B cell (primary cell): ENCODE data around the gene IKZF3.

Experiments used
- CTCF ChIP-seq: fragments of 200-600 bp; IDR thresholded peaks from one replicate; pipeline ENCODE4 v1.8.0; 2022; ENCODE audit warnings: antibody characterized with exemption, mild to moderate bottlenecking
- EZH2 ChIP-seq: IDR thresholded peaks from 2 replicates; pipeline ENCODE4 v1.6.1; 2012; ENCODE audit warnings: borderline replicate concordance, low read depth, mild to moderate bottlenecking, moderate library complexity, low read length; ENCODE audit not compliant: insufficient read depth, poor library complexity, severe bottlenecking

- TF ChIP-seq CTCF (no peak), EZH2 (no peak)
These were observed 35.7 kb downstream of the IKZF3 start for GRCh38 chr17:39828443-39828842.
